AG20443 (cell line): ENCODE measurements around the gene CCDC69.
A peak's percentile ranks its signal among the peaks of the same experiment; 100 is the strongest.
"Not testable (repeated sequence)": the region's sequence is repeated elsewhere in the genome, so short reads cannot be mapped to it uniquely, and the experiment has no call there.

Source experiments
- DNase-seq: peaks from one replicate; pipeline ENCODE4 v3.0.0; 2012; ENCODE audit warnings: low spot score, mixed read lengths

CCDC69 gene

GRCh38 chr5:151223447-151224264 lies at the start of gene CCDC69:
CCDC69 (minus strand) TSS chr5:151224092; CDS start chr5:151223970, 122 bp downstream.
- DNase-seq = peak; percentile 90

GRCh38 chr5:151271336-151271735 lies 47.4 kb upstream of the CCDC69 start:
- no peak for DNase-seq

GRCh38 chr5:151270599-151270998 lies 46.7 kb upstream of the CCDC69 start:
- no peak for DNase-seq

GRCh38 chr5:151267491-151268260 lies 43.8 kb upstream of the CCDC69 start:
- DNase-seq = no peak

DNA sequence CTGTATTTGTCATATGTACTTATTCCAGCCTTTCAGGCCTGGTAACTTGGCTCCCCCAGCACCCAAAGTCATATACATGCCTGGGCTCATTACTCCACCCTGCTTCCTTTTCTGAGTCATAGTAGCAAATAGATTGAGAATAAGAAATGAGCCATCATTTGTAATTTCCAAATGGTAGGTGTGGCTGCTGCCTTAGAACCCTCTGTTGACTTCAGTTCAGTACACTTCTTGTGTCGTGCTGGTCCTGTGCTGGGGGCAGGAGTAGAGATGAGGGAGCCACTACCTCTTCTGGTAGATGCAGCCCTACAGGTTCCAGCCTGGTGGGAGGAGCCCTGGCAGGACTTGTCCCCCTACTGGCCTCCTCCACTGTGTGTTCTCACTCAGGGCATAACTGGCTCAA lies 40.2 kb upstream of the CCDC69 start:
- DNase-seq = peak; percentile 74

GRCh38 chr5:151262532-151262931 lies 38.6 kb upstream of the CCDC69 start:
- DNase-seq = no peak

DNA sequence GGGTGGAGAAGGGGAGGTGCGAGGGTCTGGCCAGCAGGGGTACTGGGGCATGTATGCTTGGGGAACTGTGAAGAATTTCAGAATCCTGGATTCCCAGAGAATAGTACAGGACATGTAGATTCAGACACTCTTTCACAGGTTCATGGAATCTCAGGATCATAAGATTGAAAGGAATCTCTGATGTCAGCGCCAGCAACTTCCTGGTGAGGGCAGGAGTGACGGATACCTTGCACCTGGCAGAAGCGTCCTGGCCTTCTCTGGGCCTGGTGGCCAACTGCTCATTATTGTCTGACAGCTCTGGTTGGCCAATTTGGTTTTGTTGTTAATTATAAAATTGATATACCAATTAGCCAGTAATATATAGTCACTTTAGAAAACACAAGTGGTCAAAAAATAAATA lies 36.0 kb upstream of the CCDC69 start:
- DNase-seq = no peak

- no peak for DNase-seq
Observed at GRCh38 chr5:151258816-151259215, 34.9 kb upstream of the CCDC69 start.

DNA sequence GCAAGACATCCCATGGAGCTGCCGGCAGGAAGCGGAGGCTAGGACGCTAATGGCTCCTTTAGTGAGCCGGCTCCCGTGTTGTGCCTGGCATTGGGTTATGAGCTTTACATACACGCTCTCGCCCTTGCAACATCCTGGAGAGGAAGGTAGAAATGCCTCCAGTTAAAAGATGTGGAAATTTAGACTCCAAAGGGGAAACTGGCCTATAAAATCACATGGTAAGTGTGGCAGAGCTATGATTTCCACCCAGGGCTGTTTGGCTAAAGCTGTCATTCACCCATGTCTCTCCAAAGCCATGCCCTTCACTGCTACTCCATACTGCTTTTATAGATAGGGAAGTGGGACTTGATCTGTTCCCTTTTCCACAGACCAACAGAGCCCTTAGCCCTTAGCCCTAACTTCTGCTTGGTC lies 34.3 kb upstream of the CCDC69 start:
- DNase-seq = no peak

DNA sequence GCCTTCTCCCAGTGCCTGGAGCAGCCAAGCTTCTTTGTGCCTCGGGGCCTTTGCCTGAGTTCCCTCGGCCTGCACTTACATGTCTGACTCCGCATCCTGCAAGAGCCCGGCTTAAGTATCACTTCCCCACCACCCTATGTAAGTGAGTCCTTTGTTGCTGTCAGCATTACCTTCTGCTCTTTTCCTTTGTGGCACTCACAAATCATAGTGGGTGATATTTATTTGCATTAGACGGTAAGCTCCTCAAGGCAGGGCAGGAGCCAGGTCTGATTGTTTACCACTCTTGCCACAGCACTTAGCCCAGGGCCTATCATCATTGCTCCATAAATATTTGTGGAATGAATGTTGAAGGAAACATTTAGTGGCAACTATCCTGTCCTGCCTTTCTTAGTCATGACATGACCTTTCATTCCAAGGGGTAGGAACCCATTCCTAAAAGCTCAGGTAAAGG lies 33.9 kb upstream of the CCDC69 start:
- DNase-seq = peak; percentile 30

- no peak for DNase-seq
Observed at GRCh38 chr5:151255621-151256286, 31.9 kb upstream of the CCDC69 start.

DNA sequence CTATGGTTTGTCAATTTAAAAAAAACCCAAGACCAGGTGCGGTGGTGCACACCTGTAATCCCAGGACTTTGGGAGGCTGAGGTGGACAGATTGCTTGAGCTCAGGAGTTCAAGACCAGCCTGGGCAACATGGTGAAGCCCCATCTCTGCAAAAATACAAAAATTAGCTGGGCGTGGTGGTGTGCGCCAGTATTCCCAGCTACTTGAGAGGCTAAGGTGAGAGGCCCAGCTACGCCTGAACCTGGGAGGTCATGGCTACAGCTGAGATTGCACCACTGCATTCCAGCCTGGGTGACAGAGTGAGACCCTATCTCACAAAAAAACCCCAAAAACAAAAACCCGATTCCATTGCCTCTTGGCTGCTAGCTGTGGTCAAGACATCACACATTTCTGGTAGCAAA lies 31.1 kb upstream of the CCDC69 start:
- DNase-seq = not testable (repeated sequence)

DNA sequence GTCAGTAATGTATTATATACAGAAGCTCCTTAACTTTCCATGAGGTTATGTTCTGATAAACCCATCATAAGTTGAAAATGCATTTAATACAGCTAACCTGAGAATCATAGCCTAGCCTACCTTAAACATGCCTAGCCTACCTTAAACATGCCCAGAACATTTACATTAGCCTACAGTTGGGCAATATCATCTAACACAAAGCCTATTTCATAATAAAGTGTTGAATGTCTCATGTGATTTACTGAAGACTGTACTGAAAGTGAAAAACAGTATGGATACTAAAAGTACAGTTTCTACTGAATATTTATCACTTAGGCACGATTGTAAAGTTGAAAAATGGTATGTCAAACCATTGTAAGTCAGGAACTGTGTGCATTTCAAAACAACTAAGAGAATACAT lies 30.7 kb upstream of the CCDC69 start:
- DNase-seq = no peak

DNA sequence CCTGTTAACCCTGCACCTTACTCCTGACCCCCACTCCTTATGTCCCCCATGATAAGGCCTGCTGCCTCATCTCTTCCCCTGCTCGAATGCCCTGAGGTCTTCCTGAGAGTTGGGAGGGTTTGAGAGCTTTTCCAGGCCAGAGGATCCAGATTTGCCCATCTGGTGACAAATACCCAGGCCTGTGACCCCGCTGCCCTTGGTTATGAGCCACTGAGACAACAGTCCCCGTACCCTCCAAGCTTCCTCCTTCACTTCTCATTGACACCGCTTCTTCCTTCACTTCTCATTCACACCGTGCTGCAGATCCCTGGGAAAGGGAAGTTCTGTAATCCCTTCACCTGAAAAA lies 29.7 kb upstream of the CCDC69 start:
- DNase-seq = no peak

DNA sequence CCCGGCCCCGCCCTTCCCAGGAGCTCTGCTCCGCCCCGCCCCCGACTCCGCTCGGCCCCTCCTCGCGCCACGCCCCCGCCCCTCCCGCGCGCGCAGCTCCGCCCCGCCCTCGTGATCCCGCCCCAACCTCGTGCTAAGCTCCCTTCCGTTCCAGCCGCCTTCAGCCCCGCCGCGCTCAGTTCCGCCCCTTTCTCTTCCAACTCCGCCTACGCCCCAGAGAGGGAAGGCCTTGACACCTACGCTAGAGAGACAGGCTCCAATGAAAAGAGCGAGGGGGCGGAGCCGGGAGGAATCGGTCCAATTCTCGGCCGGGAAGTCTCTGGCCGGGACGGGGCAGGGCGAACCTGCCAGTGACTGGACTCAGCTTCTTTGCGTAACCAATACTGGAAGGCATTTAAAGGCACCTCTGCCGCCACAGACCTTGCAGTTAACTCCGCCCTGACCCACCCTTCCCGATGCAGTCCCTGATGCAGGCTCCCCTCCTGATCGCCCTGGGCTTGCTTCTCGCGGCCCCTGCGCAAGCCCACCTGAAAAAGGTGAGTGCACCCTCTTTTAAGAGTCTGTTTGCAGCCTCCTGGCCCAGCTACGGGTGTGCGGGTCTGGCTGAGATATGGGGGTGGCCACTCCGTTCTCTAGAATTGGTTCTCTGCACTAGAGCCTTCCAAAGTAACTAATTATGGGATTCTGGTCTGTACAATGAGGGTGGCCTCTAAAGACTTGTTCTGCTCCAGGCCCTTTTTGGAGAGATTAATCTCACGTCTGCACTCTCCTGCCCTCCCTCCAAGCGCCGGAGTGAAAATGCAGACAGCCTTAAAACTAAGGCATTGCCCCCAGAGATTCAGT lies 29.1 kb upstream of the CCDC69 start, which contains the start of gene GM2A:
GM2A (plus strand) TSS at position 424 of the 843 bp plus-strand sequence; CDS start at position 456, 32 bp downstream.
- DNase-seq = peak; percentile 99

GRCh38 chr5:151251621-151252020 lies 27.7 kb upstream of the CCDC69 start:
- DNase-seq = no peak

DNA sequence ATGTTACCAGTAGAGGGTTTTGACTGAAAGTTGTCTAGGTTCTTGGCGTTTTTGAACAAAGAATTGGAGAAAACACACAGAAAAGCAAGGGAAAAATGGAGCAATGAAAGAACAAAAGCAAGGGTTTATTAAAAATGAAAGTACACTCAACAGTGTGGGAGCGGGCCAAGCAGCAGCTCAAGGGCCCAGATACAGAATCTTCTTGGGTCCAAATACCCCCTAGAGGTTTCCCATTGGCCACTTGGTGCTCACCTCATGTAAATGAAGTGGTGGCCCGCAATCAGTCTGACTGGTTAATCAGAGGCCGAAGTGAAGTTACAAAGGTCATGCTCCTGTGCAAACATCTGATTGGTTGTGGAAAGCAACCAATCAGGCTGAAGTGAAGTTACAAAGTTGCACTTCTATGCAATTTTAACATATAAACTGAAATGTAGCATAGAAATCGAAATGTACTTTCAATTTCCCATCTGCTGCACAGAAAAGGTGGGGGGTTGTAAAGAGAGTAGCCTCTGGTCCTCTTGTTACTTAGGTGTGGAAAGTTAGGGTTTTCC lies 27.2 kb upstream of the CCDC69 start:
- DNase-seq = no peak

GRCh38 chr5:151250346-151251000 lies 26.6 kb upstream of the CCDC69 start:
- no peak for DNase-seq

DNA sequence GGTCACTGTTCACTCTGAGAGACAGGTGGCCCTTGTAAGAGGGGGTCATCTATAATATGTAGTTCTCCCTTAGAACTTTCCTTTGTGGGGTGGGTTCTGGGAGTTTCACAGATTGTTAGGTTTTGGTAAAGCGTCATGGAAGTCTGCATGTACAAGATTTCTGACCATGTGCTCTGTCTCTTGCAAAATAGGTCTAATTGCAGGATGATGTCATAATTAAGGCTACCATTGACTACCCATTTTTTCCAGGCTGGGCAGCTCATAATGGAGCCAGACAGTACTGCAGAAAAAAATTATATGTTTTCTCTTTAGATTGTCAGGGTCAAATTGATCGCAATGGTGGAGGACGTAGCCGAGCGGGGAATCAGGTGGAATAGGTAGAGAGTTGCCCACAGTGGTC lies 25.4 kb upstream of the CCDC69 start:
- no peak for DNase-seq

DNA sequence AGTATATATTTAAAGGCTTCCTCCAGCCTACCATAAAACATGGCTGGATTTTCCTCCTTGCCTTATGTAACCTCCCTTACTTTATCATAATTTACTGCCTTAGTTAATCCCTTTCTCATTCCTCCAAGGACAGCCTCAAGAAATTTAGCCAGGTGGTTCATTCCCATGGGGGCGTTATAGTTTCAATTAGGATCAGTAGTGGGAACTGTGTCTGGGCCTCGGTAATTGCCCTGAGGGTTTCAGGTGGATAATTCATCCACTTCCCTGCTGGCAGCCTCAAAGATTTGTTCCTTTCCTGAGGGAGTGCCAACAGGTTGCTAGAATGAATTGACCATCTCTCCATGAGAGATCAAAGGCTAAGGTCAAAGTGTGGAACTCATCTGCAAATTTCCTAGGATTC lies 24.8 kb upstream of the CCDC69 start:
- DNase-seq = no peak

DNA sequence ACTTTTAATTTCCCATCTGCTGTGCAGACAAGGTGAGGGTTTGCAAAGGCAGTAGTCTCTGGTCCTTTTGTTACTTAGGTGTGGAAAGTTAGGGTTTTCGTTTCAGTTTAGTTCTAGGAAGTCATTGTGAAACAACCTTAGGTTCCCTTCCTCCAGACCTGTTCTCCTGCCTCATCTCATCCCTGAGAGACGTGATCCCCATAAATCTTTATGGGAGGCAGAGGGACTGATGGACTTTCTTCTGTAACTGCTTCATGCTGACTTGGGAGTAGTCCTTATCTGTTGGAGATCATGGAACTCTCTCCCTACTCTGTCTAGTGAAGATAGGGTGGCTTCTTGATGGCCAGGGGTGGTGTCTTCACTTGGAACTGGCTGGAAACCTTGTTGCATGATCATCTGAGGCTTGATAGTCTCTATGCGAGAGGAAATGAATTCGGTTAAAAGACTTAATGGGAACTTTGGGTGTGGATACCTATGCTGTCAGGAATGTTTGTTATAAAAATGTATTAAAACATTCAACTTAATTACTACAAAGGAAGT lies 21.9 kb upstream of the CCDC69 start:
- no peak for DNase-seq
